OCI-LY7 (cell line): Measurements from ENCODE around the gene MARCHF5. TPM values are rescaled to one million over a fixed set of nuclear protein-coding genes. Genes with fewer than 3 reads are reported as not detected.

Experiments used
- BruUV-seq: library from RNA; stranded (reverse); fragments of 400-500 nt; replicated peaks from 2 replicates; lab custom pipeline; 2021; lab: Mats Ljungman, UMichigan
- CTCF ChIA-PET: fragments of 300-600 bp; sonication (Branson Sonifier 250); formaldehyde crosslinking; loops from one replicate; lab custom pipeline; 2022; ENCODE audit warnings: antibody characterized with exemption; ENCODE audit not compliant: unreplicated experiment; lab: Charles Lee
- POLR2A ChIA-PET: fragments of 300-600 bp; sonication (Branson Sonifier 250); formaldehyde crosslinking; loops from one replicate; lab custom pipeline; 2022; ENCODE audit warnings: antibody characterized with exemption; lab: Charles Lee
- DNase-seq: peaks from one replicate; pipeline ENCODE4 v3.0.0-alpha.2; 2015; ENCODE audit warnings: low spot score
- H2AFZ ChIP-seq: fragments of 200-600 bp; sonication (generic), shearing (Covaris generic); 2 replicates; pipeline ENCODE4 v1.6.1; 2014; ENCODE audit warnings: mild to moderate bottlenecking, antibody characterized with exemption, low read length, moderate library complexity
- H3K27ac ChIP-seq: fragments of 200-600 bp; sonication (generic); 2 replicates; pipeline ENCODE4 v1.5.1; 2014; ENCODE audit warnings: mixed run types, low read depth, mild to moderate bottlenecking, moderate library complexity, low read length, inconsistent platforms; ENCODE audit not compliant: poor library complexity, severe bottlenecking
- H3K36me3 ChIP-seq: fragments of 200-600 bp; sonication (generic); 2 replicates; pipeline ENCODE4 v1.6.1; 2014; ENCODE audit warnings: mild to moderate bottlenecking, antibody characterized with exemption, low read length, moderate library complexity, mixed read lengths; ENCODE audit not compliant: insufficient read depth
- H3K4me1 ChIP-seq: fragments of 200-600 bp; sonication (generic); 2 replicates; pipeline ENCODE4 v1.5.1; 2014; ENCODE audit warnings: mild to moderate bottlenecking, low read length; ENCODE audit not compliant: insufficient read depth, poor library complexity, severe bottlenecking
- H3K4me2 ChIP-seq: fragments of 200-600 bp; sonication (generic); 2 replicates; pipeline ENCODE4 v1.6.1; 2014; ENCODE audit warnings: mild to moderate bottlenecking, low read length
- H3K4me3 ChIP-seq: fragments of 200-600 bp; sonication (generic); 2 replicates; pipeline ENCODE4 v1.5.1; 2014; ENCODE audit warnings: mild to moderate bottlenecking, low read depth, low read length; ENCODE audit not compliant: poor library complexity, severe bottlenecking
- H3K79me2 ChIP-seq: fragments of 200-600 bp; sonication (generic); 2 replicates; pipeline ENCODE4 v1.6.1; 2016; ENCODE audit warnings: low read depth, mild to moderate bottlenecking, low read length, moderate library complexity, mixed read lengths; ENCODE audit not compliant: insufficient read depth
- H3K9me2 ChIP-seq: fragments of 200-600 bp; sonication (generic); 2 replicates; pipeline ENCODE4 v1.6.1; 2016; ENCODE audit warnings: mild to moderate bottlenecking, low read length, mixed read lengths; ENCODE audit not compliant: insufficient read depth
- H3K9me3 ChIP-seq: fragments of 200-600 bp; sonication (generic); 2 replicates; pipeline ENCODE4 v1.6.1; 2014; ENCODE audit warnings: mild to moderate bottlenecking, mixed run types, low read length, mixed read lengths
- H4K20me1 ChIP-seq: fragments of 200-600 bp; sonication (generic); 2 replicates; pipeline ENCODE4 v1.6.1; 2014; ENCODE audit warnings: mild to moderate bottlenecking, antibody characterized with exemption, low read length, moderate library complexity, mixed read lengths; ENCODE audit not compliant: insufficient read depth
- EZH2phosphoT487 ChIP-seq: fragments of 200-600 bp; sonication (generic); IDR thresholded peaks from 2 replicates; pipeline ENCODE4 v1.6.1; 2018; ENCODE audit warnings: low read depth, borderline replicate concordance, mild to moderate bottlenecking, mixed run types, antibody characterized with exemption, low read length, moderate library complexity, mixed read lengths
- intact Hi-C: fragments of 100-400 bp; cut with micrococcal nuclease; formaldehyde crosslinking; loops from one replicate; pipeline ENCODE4 v1.10.0; 2022; ENCODE audit not compliant: unreplicated experiment
- total RNA-seq, 2 experiments: library from RNA; depleted of rRNA in 1 of 2; stranded (reverse); fragments of >200 nt in 1 of 2; shearing (Covaris generic) in 1 of 2; gene quantifications; 2 replicates each; pipeline ENCODE4 v1.2.3, GENCODE V29; 2014 to 2022
- TF ChIP-seq, protein P1 (sequence below): fragments of 200-600 bp; sonication (generic); conservative IDR thresholded peaks from 2 replicates; pipeline ENCODE4 v1.5.1; 2014; ENCODE audit warnings: mild to moderate bottlenecking, antibody characterized with exemption, low read length, moderate library complexity, mixed read lengths

The MARCHF5 gene
- total RNA-seq, 2 experiments from 2014 or later, result 5.9 to 31.7 TPM

DNA sequence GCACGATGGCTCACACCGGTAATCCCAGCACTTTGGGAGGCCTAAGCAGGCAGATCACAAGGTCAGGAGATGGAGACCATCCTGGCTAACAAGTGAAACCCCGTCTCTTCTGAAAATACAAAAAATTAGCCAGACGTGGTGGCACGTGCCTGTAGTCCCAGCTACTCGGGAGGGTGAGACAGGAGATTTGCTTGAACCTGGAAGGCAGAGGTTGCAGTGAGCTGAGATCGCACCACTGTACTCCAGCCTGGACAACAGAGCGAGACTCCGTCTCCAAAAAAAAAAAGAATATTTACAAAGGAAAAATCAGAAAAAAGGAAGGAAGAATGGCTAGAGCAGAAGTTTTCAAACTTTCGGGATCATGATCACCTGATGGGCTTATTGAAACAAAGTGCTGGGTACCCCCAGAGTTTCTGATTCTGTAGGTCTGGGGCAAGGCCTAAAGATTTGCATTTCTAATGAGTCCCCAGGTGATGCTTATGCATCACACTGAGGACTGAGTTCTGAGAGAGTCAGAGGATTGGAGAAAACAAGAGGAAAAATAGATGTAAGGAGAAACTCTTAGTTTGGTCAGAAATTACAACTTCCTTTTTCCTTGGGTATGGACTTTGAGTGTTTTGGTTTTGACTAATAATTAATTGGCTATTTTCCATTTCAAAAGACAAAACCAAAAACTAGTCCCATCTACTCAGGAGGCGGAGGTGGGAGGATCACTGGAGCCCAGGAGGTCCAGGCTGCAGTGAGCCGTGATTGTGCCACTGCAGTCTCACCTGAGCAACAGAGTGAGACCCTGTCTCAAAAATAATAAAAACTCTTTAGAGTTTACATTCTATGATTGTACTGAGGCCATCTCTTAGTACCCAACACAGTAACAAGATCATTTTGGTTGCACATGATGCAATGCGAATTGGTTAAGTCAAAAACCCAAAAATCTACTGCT is 14.4 kb downstream of the MARCHF5 start:
- intact Hi-C loops, result no loop called here
- Histone ChIP-seq H3K9me3 (no peaks in the 10 kb centered on the region), H3K4me3 (no peak overlapping the region), H3K27ac (no peak overlapping the region), H3K36me3 (peaks cover 12% of the 10 kb centered on the region), H2AFZ (no peak overlapping the region), H4K20me1 (peaks cover 14% of the 10 kb centered on the region), H3K4me1 (peaks cover 3% of the 10 kb centered on the region), H3K9me2 (no peaks in the 10 kb centered on the region), H3K4me2 (no peak overlapping the region), H3K79me2 (peaks cover 54% of the 10 kb centered on the region)
- ChIA-PET POLR2A (interaction anchor here (0.6 to 1.4 kb wide), 4 partner anchors 9 to 153 kb away, joined by 3 to 5 read pairs (median 4); no protein-coding TSS in a partner anchor), CTCF (no interaction called here)
- no peak for TF ChIP-seq EZH2phosphoT487
- TF ChIP-seq, protein P1, sequence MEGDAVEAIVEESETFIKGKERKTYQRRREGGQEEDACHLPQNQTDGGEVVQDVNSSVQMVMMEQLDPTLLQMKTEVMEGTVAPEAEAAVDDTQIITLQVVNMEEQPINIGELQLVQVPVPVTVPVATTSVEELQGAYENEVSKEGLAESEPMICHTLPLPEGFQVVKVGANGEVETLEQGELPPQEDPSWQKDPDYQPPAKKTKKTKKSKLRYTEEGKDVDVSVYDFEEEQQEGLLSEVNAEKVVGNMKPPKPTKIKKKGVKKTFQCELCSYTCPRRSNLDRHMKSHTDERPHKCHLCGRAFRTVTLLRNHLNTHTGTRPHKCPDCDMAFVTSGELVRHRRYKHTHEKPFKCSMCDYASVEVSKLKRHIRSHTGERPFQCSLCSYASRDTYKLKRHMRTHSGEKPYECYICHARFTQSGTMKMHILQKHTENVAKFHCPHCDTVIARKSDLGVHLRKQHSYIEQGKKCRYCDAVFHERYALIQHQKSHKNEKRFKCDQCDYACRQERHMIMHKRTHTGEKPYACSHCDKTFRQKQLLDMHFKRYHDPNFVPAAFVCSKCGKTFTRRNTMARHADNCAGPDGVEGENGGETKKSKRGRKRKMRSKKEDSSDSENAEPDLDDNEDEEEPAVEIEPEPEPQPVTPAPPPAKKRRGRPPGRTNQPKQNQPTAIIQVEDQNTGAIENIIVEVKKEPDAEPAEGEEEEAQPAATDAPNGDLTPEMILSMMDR, result no peak
- BruUV-seq, result no TSS peak
- DNase-seq, result no peak

DNA sequence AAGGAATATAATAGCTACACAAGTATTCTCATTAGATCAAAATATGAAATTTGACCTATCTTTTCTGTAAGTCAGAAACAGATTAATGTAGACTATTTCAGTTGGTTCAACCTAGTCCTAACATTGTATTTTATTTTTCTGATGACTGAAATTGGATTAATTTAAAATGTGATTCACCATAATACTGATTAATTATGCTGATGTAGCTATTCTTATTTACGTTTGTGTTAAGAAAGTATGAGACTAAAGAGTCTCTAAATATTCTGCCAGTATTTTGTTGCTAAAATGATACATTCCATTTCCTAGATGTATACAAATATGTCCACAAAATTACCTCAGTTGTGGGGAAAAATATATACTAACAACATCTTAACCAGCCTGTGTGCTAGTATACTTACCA is 18.3 kb downstream of the MARCHF5 start:
- no TSS peak for BruUV-seq
- Histone ChIP-seq H3K27ac (no peak overlapping the region), H3K4me3 (no peak overlapping the region), H3K4me2 (no peak overlapping the region), H3K9me3 (no peaks in the 10 kb centered on the region), H3K79me2 (peaks cover 42% of the 10 kb centered on the region), H3K4me1 (no peaks in the 10 kb centered on the region), H2AFZ (no peak overlapping the region), H3K9me2 (no peaks in the 10 kb centered on the region), H4K20me1 (peaks cover under 1% of the 10 kb centered on the region; the same call in 1 of the 2 replicates), H3K36me3 (peaks cover 38% of the 10 kb centered on the region)
- DNase-seq, result no peak
- intact Hi-C loops, result no loop called here
- CTCF ChIA-PET, result no interaction called here
- POLR2A ChIA-PET, result interaction anchor here (0.6 to 1.2 kb wide), 3 partner anchors 10 to 18 kb away, joined by 3 to 4 read pairs (median 3); partner anchors contain the start of genes CPEB3 and MARCHF5
- TF ChIP-seq, protein P1, result no peak
- no peak for TF ChIP-seq EZH2phosphoT487

DNA sequence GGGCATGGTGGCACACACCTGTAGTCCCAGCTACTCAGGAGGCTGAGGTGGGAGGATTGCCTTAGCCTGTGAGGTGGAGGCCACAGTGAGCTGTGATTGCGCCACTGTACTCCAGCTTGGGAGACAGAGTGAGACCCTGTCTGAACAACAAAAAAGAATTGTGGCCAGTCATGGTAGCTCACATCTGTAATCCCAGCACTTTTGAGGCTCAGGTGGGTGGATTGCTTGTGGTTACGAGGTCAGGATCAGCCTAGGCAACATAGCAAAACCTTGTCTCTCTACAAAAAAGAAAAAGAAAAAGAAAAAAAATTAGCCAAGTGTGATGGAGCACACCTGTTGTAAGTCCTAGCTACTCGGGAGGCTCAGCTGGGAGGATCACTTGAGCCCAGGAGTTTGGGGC is 22.8 kb downstream of the MARCHF5 start:
- TF ChIP-seq, protein P1, result no peak
- TF ChIP-seq EZH2phosphoT487, result no peak
- Histone ChIP-seq H3K27ac (no peak overlapping the region), H4K20me1 (0 out of 2 replicates have a peak, but pooled peaks cover 4% of the 10 kb centered on the region), H3K9me2 (no peaks in the 10 kb centered on the region), H3K4me1 (no peaks in the 10 kb centered on the region), H3K9me3 (no peaks in the 10 kb centered on the region), H3K4me2 (no peak overlapping the region), H3K4me3 (no peak overlapping the region), H3K36me3 (peaks cover 65% of the 10 kb centered on the region), H3K79me2 (peaks cover 21% of the 10 kb centered on the region; the same call in 1 of the 2 replicates), H2AFZ (no peak overlapping the region)
- ChIA-PET CTCF (no interaction called here), POLR2A (interaction anchor here (0.5 to 1.1 kb wide), 2 partner anchors 9 to 238 kb away, joined by 3 to 4 read pairs; no protein-coding TSS in a partner anchor)
- intact Hi-C loops, result no loop called here
- no TSS peak for BruUV-seq
- no peak for DNase-seq
